GM18909 (cell line): Measurements from ENCODE around the gene CAPN15.

Source experiments
- ATAC-seq: cut with Tn5 transposase; IDR thresholded peaks from one replicate; pipeline ENCODE4 v1.9.1; 2021; ENCODE audit warnings: mild to moderate bottlenecking; ENCODE audit not compliant: unreplicated experiment, poor library complexity

CAPN15 gene

GRCh38 chr16:559411-560203 is 32.1 kb downstream of the CAPN15 start:
- no peak for ATAC-seq

DNA sequence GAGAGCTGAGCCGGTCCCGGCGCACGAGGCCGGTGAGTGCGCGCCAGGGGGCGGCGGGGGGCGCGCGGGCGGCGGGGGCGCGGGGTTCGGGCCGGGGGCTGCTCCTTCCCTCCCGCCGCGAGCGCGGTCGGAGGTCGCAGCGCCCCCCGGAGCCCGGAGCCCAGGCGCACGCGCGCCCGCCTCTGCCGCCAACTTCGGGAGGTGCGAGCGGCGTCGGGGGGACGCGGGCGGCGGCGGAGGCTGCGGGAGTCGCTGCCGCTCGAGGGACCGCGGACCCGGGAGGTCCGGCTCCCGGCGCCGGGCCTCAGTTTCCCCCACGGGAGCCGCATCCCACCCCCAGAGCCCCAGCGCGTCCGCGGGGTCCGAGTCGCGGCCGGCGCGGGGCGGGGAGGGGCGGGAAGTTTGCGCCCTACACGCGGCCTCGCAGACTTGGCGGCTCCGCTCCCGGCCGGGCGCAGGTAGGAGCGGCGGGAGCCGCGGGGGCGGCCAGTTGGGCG is 32.7 kb downstream of the CAPN15 start, which contains the start of gene PRR35:
TSS of gene PRR35 (plus strand) at position 191 of the 497 bp plus-strand sequence. CDS start 2,901 bp downstream, outside the sequence.
- ATAC-seq, result no peak

DNA sequence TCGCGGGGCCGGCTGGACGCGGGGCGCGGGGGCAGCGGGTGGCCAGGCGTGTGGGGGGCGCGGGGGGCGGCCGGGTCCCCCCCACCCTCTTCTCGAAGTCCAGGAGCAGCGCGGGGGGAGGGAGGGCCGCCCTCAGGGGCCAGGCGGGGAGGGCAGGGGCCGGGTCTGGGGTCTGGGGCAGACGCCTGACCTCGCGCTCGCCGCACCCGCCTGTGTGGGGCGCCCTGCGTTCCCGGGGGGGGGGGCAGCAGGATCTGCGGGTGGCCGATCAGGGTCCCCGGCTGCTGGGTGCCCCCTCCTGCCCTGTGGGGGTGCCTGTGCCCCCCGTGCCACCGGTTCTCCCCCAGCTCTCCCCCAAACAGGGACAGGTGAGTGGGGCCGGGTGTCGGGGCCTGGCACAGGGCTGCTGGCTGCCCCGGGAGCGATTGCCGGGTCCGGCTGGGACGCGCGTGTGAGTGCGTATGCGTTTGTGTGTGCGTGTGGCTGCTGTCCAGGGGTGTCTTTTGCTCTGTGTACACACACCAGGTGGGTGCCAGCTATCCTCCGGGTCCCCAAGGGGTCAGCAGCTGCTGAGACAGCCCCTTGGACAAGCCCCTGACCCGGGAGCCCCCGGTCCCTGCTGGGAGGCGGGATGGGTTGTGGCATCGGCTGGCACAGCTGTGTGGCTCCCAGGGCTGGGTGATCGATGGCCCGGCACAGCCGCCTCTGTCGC is 33.3 kb downstream of the CAPN15 start:
- ATAC-seq, result no peak

- no peak for ATAC-seq
These were observed 33.9 kb downstream of the CAPN15 start for GRCh38 chr16:561413-561794.

GRCh38 chr16:561957-562938 is 34.7 kb downstream of the CAPN15 start:
- no peak for ATAC-seq

DNA sequence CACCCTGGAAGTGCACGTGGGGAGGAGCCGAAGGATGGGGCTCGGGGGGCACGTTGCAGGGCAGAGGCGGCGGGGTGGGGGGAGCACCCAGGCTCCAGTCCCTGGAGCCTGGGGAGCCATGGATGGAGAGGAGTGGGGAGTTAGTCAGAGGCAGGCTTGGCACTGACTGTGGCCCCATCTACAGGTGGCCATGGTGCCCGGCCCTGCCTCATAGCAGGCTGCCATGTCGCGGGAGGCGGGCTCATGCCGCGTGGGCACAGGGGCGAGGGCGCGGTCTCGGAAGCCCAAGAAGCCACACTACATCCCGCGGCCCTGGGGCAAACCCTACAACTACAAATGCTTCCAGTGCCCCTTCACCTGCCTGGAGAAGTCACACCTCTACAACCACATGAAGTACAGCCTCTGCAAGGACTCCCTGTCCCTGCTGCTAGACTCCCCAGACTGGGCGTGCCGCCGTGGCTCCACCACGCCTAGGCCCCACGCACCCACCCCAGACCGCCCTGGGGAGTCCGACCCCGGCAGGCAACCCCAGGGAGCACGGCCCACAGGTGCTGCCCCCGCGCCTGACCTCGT is 35.6 kb downstream of the CAPN15 start:
- ATAC-seq, result no peak

DNA sequence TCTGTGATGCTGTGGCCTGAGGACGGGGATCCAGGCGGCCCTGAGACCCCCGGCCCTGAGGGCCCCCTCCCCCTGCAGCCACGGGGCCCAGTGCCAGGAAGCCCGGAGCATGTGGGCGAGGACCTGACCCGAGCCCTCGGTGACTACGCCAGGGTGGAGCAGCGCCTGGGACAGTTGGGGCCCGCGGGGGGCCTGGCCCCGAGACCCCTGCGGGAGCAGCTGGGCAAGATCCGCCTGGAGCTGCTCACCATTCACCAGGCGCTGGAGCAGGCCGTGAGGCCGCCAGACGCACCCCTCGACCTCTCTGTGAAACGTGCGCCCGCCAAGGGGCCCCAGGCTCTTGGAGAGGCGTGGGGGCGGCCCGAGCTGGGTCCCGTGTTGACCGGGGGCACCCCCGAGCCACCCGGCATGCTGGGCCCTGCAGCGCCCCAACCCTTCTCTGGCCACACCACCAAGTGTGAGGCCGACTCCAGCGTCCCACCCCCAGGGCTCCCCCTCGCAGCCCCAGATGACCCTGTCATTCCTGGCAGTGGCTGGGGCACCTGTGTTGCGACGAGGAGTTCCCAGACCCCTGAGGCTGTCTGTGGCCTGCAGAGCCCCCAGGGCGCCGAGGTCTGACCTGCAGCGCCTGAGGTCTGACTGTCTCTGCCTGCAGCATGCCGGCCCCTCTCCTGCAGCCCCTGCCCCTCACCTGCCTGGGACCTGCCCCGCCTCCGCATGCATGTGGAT is 37.3 kb downstream of the CAPN15 start:
- no peak for ATAC-seq

- no peak for ATAC-seq
These were observed 38.2 kb downstream of the CAPN15 start for GRCh38 chr16:565419-566330.

DNA sequence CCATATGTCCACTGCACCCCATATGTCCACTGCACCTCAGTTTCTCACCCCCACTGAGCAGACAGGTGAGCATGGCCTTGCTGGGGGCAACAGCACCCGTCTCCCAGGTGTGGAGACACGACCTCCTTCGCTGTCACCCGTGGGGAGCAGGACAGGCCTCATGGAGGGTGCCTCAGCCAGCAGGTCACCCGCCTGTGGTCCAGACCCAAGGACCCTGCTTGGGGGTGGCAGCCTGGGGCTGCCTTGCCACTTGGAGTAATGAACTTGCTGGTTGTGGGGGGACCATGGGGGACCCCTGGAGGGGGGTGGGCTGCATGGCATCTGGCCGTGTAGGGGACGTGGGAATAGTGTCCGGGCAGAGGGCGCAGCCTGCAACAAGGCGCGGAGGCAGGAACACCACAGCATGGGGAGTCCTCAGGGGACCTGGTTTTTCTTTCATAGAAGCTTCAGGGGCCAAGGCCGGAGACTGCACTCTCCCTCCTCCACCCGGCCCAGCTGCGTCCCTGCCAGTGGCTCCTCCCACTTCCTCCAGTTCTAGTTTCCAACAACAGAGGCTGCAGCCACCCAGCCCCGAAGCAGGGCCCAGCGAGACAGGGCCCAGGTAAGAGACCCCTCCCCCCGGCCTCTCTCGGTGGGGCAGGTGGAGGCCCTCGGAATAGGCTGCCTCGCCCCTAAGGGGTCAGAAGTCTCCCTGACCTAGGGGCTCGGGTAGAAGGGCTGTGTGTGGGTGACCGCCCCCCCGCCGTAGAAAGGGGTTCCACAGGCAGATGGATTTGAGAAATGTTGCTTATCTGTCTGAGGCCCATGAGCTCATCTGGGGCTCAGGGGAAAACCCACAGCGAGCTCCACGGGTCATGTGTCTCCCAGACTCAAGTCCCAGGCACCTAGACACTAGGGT is 39.2 kb downstream of the CAPN15 start, which contains the start of gene NHLRC4:
TSS of gene NHLRC4 (plus strand) at position 531 of the 898 bp plus-strand sequence. CDS start 1,043 bp downstream, outside the sequence.
- no peak for ATAC-seq

GRCh38 chr16:567373-568256 is 40.1 kb downstream of the CAPN15 start:
- ATAC-seq, result no peak

GRCh38 chr16:568401-569258 is 41.1 kb downstream of the CAPN15 start:
- ATAC-seq, result no peak

DNA sequence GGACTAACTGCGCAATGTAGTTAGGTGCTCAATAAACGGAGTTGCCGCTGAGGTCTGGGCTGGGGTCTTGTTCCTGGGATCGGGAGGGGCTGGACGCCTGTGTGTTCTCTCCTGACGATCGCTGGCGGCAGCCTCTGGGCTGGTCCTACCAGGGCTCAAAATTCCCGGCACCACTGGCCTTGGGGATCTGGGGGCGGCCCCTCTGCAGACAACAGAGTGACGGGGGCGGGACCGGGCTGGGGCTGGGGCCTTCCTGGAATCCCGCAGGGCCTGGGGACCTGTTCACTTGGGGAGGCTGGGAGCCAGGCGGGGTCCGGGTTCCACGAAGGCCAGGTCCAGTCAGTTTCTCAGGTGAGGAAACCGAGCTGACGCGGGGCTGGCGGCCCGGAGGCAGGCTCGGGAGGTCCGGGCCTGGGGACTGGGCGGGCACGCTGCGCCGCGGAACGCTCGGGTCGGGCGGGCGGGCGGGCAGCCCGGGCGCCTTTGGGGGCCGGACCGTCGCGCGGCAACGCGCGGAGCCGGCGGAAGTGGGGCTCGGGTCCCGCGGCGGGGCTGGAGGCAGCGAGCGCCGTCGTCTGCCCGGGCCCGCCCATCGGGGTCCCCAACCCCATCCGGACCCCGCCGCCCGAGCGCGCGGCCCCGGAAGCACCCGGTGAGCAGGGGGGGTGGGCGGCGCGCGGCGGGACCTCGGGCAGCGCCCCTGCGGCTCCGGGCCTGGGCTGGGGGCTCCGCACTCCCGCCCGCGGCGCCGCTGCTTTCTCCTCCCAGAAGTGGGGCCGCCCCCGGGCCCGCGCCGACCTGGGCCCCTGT is 42.1 kb downstream of the CAPN15 start, which contains the start of gene PIGQ:
TSS of gene PIGQ (plus strand) at position 524 of the 810 bp plus-strand sequence. CDS start 4,107 bp downstream, outside the sequence.
- ATAC-seq, result peak; percentile 65

- no peak for ATAC-seq
These were observed 45.5 kb downstream of the CAPN15 start for GRCh38 chr16:572865-573650.
